HFFc6 (cell line): ENCODE results near the gene BNIP3. TPM values are rescaled to one million over a fixed set of nuclear protein-coding genes. Genes with fewer than 3 reads are reported as not detected.

Experiments
- DNase-seq: peaks from one replicate; pipeline ENCODE4 v3.0.0-alpha.2; 2018
- H3K27ac Mint-ChIP-seq: 2 replicates; pipeline ENCODE4 v1.8.0; 2020; ENCODE audit warnings: mild to moderate bottlenecking, mixed read lengths
- H3K27me3 Mint-ChIP-seq: 2 replicates; pipeline ENCODE4 v1.8.0; 2021; ENCODE audit warnings: mild to moderate bottlenecking, moderate library complexity, mixed read lengths; ENCODE audit not compliant: insufficient read depth
- H3K36me3 Mint-ChIP-seq: 2 replicates; pipeline ENCODE4 v1.8.0; 2021; ENCODE audit warnings: low read depth, mixed read lengths
- H3K4me1 Mint-ChIP-seq: 2 replicates; pipeline ENCODE4 v1.8.0; 2020; ENCODE audit warnings: low read depth, mixed read lengths
- H3K4me3 Mint-ChIP-seq: 2 replicates; pipeline ENCODE4 v1.8.0; 2020; ENCODE audit warnings: mild to moderate bottlenecking, moderate library complexity, mixed read lengths
- H3K9me3 Mint-ChIP-seq: 2 replicates; pipeline ENCODE4 v1.8.0; 2020; ENCODE audit warnings: mild to moderate bottlenecking, mixed read lengths
- CTCF ChIP-seq: fragments of 200-600 bp; sonication (generic); IDR thresholded peaks from 2 replicates; pipeline ENCODE4 v1.5.0; 2021; ENCODE audit warnings: antibody characterized with exemption, mild to moderate bottlenecking
- total RNA-seq, 6 experiments: library from RNA; stranded (reverse); fragmentation: NEBNext Ultra II Directional; extraction: Animal tissue kit (Norgen Biotek cat#: 25700); gene quantifications; 2 replicates in 1 of 6; 3 replicates in 5 of 6; pipeline ENCODE4 v1.2.3, GENCODE V29; 2021

BNIP3 gene
- total RNA-seq, 6 experiments from 2014 or later, result 71.0 to 107 (median 78.3) TPM

GRCh38 chr10:131934769-131935168 lies 47.0 kb downstream of the BNIP3 start:
- no peak overlapping the region for H3K27ac Mint-ChIP-seq
- H3K36me3 Mint-ChIP-seq, result peaks cover 17% of the 10 kb centered on the region
- peaks cover 28% of the 10 kb centered on the region for H3K4me1 Mint-ChIP-seq
- no peak for DNase-seq
- H3K27me3 Mint-ChIP-seq, result no peaks in the 10 kb centered on the region
- no peak overlapping the region for H3K4me3 Mint-ChIP-seq
- no peak for TF ChIP-seq CTCF
- no peaks in the 10 kb centered on the region for H3K9me3 Mint-ChIP-seq

GRCh38 chr10:131933696-131934086 lies 48.0 kb downstream of the BNIP3 start:
- peaks cover 33% of the 10 kb centered on the region for H3K4me1 Mint-ChIP-seq
- no peaks in the 10 kb centered on the region for H3K27me3 Mint-ChIP-seq
- TF ChIP-seq CTCF, result no peak
- DNase-seq, result no peak
- H3K9me3 Mint-ChIP-seq, result no peaks in the 10 kb centered on the region
- H3K27ac Mint-ChIP-seq, result no peak overlapping the region
- peaks cover 18% of the 10 kb centered on the region for H3K36me3 Mint-ChIP-seq
- H3K4me3 Mint-ChIP-seq, result no peak overlapping the region

- H3K4me3 Mint-ChIP-seq, result no peak overlapping the region
Measured at GRCh38 chr10:131933016-131933695, 48.6 kb downstream of the BNIP3 start.

GRCh38 chr10:131931981-131932380 lies 49.7 kb downstream of the BNIP3 start:
- Mint-ChIP-seq H3K27me3 (no peaks in the 10 kb centered on the region), H3K4me1 (peaks cover 43% of the 10 kb centered on the region), H3K4me3 (no peak overlapping the region), H3K9me3 (no peaks in the 10 kb centered on the region), H3K27ac (no peak overlapping the region), H3K36me3 (peaks cover 10% of the 10 kb centered on the region; the same call in 1 of the 2 replicates)
- no peak for DNase-seq
- TF ChIP-seq CTCF, result no peak

More at GRCh38 chr10:131933016-131933695, 48.6 kb downstream of the BNIP3 start:
- H3K9me3 Mint-ChIP-seq, result no peaks in the 10 kb centered on the region
- no peak overlapping the region for H3K27ac Mint-ChIP-seq
- TF ChIP-seq CTCF, result no peak
- peaks cover 35% of the 10 kb centered on the region for H3K4me1 Mint-ChIP-seq
- DNase-seq, result no peak
- H3K27me3 Mint-ChIP-seq, result no peaks in the 10 kb centered on the region
- H3K36me3 Mint-ChIP-seq, result peaks cover 14% of the 10 kb centered on the region

- no peak for DNase-seq
- Mint-ChIP-seq H3K27ac (no peak overlapping the region; the same call in 1 of the 2 replicates), H3K36me3 (peaks cover 22% of the 10 kb centered on the region; the same call in 1 of the 2 replicates), H3K4me3 (no peak overlapping the region), H3K9me3 (no peaks in the 10 kb centered on the region), H3K27me3 (no peaks in the 10 kb centered on the region), H3K4me1 (peaks cover 36% of the 10 kb centered on the region)
- TF ChIP-seq CTCF, result no peak
Measured at GRCh38 chr10:131930586-131931330, 51.0 kb downstream of the BNIP3 start.
